ENCODE measurements around the gene MMS19.

DNA sequence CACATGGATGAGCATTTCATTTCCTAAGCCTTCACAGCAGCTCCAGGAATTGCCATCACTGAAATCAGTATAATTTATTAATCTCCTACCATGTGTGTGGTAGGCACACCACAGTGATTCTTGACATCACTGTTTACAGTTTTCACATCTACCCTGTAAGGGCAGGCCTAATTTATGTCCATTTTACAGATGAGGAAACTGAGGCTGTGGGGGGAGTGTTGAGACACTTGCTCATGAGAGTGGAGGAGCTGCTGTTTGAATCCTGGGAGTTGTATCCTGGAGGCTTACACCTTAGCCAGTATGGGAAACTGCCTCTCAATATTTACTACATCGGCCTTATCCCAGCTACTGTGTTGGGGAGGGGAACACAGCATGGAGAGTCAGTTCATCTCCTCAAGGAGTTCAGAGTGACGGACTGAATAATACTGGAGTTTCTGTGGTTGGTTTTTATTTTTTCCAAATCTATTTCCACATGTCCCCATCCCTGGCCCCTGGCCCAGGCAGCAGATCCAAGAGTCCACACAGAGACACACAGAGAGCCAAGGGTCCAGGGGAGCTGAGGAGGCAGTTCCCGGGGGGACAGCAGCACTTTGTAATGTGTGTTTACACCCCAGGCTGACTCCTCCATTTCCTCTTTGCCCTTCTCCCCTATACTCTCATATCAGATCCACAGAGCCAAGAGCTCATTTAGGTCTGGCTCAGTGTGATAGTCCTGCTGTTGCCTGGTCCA is 13.7 kb upstream of the MMS19 start:
- TF ChIP-seq POLR2A (IDR thresholded peaks at IDR 0.05) (no peak), CTCF (IDR thresholded peaks at IDR 0.05) (no peak), POLR2AphosphoS5 (IDR thresholded peaks at IDR 0.05) (no peak), EP300 (IDR thresholded peaks at IDR 0.05; ENCODE audit: low read depth) (no peak)

Measured in transverse colon (tissue), 4 donors.